Daoy (cell line): Measurements from ENCODE around the gene PPP1R17. TPM values are rescaled to one million over a fixed set of nuclear protein-coding genes. Genes with fewer than 3 reads are reported as not detected.

ENCODE experiments used
- DNase-seq: peaks from one replicate; pipeline ENCODE4 v3.0.0-alpha.2; 2015; ENCODE audit warnings: low read depth
- total RNA-seq: library from RNA; depleted of rRNA; stranded (reverse); fragments of >200 nt; shearing (Covaris generic); gene quantifications from 2 replicates; pipeline ENCODE4 v1.2.3, GENCODE V29; 2014; rRNA removed

PPP1R17 gene
- total RNA-seq, 1 experiment from 2014 or later, result not detected

DNA sequence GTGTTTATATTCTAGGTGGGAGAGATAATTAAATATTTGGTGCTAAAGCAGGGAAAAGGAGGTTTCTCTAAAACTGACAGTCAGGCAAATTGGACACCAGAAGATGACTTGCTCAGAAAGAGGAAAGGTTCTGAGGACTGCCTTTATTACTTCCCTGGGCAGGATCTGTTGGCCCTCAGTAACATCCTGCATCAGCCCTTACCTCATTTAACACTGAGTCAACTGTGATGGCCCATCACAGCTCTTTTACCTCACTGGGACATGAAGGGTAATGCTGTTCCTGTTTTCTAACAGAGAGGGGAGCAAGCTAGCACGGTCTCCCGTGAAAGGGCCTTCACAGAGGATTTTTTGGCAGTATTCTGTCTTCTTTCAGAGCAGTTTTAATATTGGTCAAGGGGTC, 12.0 kb downstream of the PPP1R17 start:
- no peak for DNase-seq

DNA sequence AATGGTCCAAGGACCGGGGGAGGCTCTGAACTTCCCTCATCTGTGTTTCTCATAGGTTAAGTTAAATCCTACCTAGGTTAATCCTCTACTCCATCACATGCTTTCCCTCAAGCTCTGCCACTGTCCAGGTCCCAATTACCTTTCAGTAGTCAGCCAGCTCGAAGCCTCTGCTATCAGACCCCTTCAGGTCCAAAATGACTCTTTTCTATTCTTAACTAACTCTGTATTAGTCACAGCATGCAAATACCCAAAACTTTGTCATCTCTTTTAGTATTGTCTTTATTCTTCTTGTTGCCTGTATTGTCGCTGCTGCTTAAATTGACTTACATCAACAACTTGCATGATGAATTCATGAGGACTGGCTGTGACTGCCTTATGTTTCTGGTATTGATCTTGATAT, 15.3 kb downstream of the PPP1R17 start:
- DNase-seq, result no peak

DNA sequence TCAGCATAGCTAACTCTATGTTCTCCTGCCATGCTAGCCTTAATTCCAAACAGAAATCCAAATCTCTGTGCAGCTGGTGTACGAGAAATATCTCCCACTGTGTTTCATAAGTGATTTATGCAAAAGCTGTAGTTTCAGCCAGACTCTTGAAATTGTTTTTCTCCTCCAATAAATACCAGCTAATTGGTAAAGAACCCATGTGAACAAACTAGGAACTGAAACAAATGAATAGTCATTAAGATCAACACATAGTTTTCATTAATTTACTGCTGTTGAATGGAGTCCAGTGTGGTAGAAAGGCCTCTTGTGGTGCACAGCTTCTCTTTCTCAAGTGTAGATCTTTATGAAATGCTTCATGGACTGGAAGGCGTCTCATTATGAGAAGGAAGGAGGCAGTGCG, 18.4 kb downstream of the PPP1R17 start:
- DNase-seq, result no peak

DNA sequence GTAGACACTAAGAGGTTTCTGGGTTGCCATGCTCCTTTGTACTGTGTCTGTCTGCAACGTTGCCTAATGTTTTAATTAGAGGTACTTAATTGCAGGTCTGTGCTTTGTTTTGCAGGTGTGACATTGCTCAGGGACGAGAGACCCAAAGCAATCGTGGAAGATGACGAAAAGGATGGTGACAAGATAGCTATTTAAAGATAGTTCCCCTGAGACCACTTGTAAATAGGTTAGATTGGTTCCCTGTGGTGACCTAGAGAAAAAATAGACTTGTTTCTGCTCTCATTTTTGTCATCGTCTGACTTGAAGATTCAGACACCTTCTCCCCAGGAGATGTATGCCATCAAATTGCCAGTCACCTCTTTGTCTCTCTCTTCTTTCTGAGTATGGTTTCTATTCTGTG, 20.1 kb downstream of the PPP1R17 start:
- DNase-seq, result no peak

DNA sequence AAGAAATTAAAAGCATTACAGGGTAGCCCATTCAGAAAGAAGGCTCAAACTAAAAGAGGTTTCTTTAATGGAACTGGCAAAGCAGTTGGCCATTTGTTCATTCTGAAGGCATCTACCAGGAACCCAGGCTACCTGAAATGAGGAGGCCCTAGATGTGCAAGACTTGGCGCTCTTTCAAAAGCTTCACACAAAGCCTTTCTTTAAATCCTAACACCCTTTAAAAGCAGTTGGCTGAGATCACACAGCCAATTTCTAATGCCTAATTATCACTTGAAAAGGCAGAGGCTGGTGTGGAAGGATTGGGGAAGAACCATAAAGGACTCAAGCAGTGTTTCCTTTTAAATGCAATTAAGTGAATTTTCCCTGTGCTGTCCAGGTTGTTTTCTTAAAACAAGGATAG, 23.2 kb downstream of the PPP1R17 start:
- DNase-seq, result no peak

DNA sequence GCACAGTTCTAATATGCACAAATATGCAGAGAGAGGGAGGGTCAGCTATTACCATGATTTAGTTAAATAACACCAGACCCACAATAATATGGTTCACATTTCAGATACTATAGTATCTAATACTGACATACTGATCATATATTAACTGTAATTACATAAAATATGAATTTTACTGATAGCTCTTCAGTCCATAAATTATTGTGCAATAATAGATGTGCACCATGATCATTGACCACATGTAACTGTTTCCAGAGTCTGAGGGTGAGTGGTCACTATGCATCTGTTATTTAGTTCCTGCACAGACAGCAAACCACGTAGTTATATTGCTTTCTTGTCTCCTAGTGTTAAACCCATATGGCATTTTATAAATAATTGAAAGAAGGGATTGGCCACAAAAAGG, 29.3 kb downstream of the PPP1R17 start:
- no peak for DNase-seq

DNA sequence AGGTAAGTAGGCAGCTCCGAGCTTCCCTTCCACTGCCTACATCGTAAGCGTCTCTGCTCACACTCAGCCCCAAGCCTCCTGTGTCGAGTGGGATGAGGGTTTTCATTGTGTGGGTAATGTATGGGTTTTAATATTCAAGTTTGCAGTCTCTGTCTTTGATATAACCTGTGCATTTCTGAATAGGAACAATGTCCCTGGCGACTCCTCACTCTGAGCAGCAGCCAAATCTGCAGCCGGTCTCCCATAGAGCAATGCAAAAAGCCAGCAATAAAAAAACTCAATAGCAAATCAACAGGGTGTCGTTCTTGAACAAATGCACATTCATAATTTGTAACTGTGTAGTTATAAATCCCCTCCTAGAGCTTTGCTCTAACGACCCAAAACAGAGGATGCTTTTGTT, 33.4 kb downstream of the PPP1R17 start:
- no peak for DNase-seq

DNA sequence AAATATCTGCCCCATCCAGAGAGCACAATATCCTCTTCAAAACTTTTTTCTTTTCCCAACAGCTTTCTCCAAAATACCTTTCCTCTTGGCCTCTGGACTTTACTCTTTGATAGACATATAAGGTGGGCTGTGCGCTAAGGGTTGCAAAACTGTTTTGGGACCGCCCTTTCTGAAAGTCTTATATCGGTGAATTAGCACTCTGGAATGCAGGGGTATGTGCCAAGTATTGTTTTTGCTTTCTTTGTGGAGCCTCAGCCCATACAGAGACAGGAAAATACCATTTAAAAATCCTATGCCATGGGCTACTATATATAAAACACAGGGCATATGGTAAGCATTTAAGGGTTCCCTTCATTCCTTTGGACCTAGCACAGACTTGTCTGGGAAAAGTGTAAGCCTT, 37.7 kb downstream of the PPP1R17 start:
- peak; percentile 27 for DNase-seq

DNA sequence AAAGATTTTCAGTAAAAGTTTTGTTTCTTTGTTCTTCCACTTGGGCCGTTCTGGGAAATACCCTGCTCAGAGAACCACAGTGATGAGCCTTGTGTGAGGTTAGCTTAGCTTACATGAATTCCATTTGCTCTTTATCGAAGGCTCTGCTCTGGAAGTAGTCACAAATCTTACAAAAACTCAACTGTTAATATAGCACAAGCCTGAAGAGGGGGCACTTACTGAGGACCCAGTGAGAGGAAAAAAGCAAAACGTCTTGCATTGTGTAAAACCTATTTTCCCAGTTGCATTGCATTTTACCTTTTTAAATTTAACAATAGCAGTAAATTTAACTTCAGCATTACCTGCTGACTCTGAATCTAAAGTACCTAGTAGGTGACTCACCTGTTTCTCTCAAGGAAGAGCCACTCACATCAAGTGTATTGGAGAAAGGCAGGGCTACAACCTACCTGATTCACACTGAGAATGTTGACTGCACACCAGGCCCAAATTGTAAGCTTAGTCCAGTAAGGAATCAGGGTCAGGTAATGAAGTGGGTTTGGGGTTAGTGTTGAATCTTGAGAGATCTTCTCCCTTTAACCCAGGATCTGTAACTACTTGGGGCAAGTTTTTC, 42.3 kb downstream of the PPP1R17 start:
- no peak for DNase-seq

DNA sequence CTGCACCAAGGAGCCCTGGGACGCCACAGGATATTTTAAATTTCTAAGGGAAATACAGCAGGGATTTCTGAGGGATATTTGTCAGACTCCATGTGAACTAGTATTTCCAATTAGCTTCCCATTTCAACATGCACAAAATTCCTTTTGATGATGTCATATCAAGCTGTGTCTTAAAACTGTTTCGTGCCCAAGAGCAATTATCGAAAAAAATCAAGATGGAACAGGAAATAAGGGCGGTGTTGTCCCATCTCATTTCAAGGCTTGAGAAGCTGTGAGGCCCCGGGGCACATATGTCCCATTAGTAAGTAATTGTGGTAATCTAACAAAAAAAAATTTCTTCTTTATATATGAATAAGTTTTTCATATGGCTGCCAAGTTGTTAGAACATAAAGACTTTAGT, 47.4 kb downstream of the PPP1R17 start:
- peak; percentile 43 for DNase-seq

DNA sequence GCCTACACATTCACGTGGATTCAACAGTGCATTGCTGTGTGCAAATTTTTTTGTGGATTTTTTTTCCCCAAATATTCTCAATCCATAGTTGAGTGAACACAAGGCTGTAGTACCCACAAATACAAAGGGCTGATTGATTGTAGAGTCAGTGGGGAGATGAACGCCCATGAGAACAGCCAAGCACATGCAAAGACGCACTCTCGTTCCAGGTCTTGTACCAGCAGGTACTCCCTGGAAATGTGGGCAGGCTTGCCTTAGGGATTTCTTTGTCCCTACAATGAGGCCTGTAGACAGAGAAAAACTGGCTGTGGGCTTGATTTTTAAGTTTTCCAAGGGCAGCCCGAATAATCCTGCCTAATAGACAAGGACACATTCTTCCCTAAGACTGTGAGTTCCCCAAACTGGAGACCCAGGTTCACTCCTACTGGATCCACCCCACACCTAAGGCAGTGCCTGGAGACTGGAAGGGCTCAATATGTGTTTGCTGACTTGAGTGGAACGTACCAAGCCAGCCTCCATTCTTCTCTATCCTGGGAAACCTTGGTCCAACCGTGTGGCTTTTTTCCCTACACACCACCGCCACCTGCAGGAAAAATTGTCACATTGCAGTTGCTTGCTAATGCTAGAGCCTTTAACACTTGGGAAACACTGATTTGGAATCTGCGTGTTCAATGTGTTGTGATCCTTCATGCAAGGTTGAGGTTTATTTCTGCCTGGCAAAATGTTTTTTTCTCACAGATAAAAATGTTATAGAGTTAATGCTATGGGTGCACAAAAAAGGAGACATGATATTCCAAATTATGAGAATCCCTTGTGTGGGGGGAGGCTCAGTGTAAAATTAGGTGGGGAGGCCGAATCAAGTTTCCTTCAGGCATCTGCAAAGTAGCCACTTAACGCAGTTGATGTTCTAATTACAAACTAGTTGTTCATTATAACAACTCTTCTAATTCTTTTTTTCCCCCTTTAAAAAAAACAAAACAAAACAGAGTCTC, 49.3 kb downstream of the PPP1R17 start:
- peak; percentile 80 for DNase-seq

DNA sequence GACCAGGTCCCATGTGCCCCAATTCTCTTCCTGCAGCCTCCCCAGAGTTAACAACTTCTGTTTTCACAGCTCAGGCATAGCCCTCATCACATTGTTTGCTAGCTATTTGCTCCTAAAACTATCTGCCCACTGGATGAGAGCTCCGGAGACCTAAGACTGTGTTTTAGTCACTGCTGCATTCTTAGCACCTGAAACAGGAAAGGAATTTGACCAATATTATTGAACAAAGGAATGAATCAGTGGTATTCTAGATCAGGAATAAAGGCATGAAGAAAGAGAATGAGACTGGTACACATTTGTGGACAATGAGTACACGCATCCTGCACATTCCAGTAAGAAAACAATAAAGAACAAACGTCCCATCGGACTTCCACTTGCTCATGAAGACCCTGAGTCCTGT, 54.8 kb downstream of the PPP1R17 start:
- no peak for DNase-seq

DNA sequence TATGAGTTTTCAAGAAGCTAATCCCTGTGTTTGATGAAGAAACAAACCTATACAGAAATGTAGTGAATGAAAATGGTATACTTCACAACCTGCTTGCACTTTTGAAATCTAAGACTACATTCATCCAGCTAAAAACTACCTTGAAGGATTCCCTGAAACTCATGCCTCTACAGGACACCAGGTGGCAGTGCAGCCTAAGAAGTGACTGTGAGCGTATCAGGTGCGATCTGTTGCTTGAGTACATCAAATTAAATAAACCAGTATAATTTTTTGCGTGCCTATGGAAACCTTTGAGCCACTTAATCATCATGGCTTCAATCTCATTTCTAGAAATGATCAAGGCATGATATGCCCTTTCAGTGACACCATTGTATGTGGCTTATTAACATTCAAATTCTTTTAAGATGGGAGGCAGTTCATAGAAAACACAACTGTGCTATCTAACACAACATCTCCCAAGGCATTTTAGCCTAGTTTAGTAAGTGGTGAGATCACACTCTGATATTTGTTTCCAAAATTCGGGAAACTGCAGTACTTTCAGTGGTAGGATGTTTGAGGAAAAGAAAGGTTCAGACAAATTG, 57.4 kb downstream of the PPP1R17 start:
- peak; percentile 83 for DNase-seq

DNA sequence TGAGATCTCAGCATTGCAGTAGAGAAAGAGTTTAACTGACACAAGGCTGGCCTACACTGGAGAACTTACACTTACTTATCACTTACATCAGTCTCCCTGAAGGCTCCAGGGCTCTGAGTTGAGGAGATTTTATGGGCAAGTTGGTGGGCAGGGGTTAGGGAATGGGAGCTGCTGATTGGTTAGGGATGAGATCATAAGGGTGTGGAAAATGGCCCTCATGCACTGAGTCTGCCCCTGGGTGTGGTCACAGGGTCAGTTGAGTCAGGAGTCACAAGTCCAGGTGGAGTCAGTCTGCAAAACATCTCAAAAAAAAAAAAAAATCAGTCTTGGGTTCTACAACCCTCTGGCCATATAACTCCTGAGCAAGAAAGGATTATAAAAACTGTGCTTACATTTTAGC, 60.5 kb downstream of the PPP1R17 start:
- peak; percentile 39 for DNase-seq

DNA sequence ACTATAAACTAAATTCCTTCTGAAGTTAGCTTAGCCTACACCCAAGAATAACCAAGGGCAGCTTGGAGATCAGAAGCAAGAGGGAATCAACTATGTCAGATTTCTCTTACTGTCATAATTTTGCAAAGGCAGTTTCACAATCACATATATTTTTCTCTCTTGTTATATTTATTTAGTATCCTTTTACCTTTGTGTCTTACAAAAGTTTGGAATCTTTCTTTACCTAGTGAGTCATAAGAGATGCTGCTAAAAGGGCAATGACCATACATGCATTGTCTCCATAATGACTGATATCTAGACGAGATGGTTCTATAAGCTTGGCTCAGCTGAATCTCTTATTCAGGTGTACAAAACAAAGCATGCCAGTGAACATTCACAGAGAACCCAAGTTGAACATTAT, 61.1 kb downstream of the PPP1R17 start:
- no peak for DNase-seq

DNA sequence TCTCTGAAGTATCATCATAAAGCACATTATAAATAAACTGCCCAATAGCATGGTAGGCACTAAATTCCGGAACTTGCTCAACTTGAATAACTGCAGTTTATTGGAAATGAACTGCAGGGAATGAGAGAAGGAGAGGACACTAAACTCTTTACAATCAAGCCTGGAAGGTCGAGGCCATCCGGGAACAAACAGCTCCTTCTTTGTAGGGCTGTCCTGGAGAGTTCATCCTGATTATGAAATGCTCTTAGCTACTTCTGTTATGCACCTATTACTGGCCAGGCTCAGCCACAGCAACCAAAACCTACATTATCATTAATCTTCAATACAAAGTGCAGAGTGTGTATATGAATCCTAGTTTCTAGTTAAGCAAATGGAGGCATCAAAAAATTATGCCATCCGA, 64.7 kb downstream of the PPP1R17 start:
- no peak for DNase-seq

Other genes starting within 250 kb of the PPP1R17 start
- not detected in 2 replicates for gene ITPRID1, start 173.1 kb upstream of the PPP1R17 start, total RNA-seq